ENCODE measurements around the gene LSM14B.
A peak's percentile ranks its signal among the peaks of the same experiment; 100 is the strongest.
"Not testable (repeated sequence)": the region's sequence is repeated elsewhere in the genome, so short reads cannot be mapped to it uniquely, and the experiment has no call there.

LSM14B gene

GRCh38 chr20:62146019-62146755 lies 23.9 kb downstream of the LSM14B start:
- no peak for DNase-seq (ENCODE audit: low read depth in 2 of 2)

- no peak for DNase-seq (ENCODE audit: low read depth in 2 of 2)
These were observed 24.9 kb downstream of the LSM14B start for GRCh38 chr20:62147125-62147524.

- DNase-seq (ENCODE audit: low read depth in 2 of 2) = no peak
These were observed 25.3 kb downstream of the LSM14B start for GRCh38 chr20:62147528-62147927.

- DNase-seq (ENCODE audit: low read depth in 2 of 2) = not testable (repeated sequence)
These were observed 26.1 kb downstream of the LSM14B start for GRCh38 chr20:62148383-62148782.

- DNase-seq (ENCODE audit: low read depth in 2 of 2) = no peak
These were observed 26.6 kb downstream of the LSM14B start for GRCh38 chr20:62148908-62149314.

GRCh38 chr20:62149532-62150309 lies 27.4 kb downstream of the LSM14B start:
- DNase-seq (ENCODE audit: low read depth in 2 of 2) = no peak

GRCh38 chr20:62150310-62150575 lies 28.0 kb downstream of the LSM14B start:
- DNase-seq (ENCODE audit: low read depth in 2 of 2) = no peak

- no peak for DNase-seq (ENCODE audit: low read depth in 2 of 2)
These were observed 28.9 kb downstream of the LSM14B start for GRCh38 chr20:62151225-62151624.

- no peak for DNase-seq (ENCODE audit: low read depth in 2 of 2)
These were observed 29.6 kb downstream of the LSM14B start for GRCh38 chr20:62151835-62152364.

- no peak for DNase-seq (ENCODE audit: low read depth in 2 of 2)
These were observed 33.4 kb downstream of the LSM14B start for GRCh38 chr20:62155428-62156253.

GRCh38 chr20:62156254-62156556 lies 33.9 kb downstream of the LSM14B start:
- no peak for DNase-seq (ENCODE audit: low read depth in 2 of 2)

- peak; percentile 48 to 55 for DNase-seq (ENCODE audit: low read depth in 2 of 2)
These were observed 34.5 kb downstream of the LSM14B start for GRCh38 chr20:62156592-62157386.

- no peak for DNase-seq (ENCODE audit: low read depth in 2 of 2)
These were observed 35.3 kb downstream of the LSM14B start for GRCh38 chr20:62157387-62158087.

- no peak for DNase-seq (ENCODE audit: low read depth in 2 of 2)
These were observed 35.8 kb downstream of the LSM14B start for GRCh38 chr20:62158088-62158400.

- DNase-seq (ENCODE audit: low read depth in 2 of 2) = no peak
These were observed 36.3 kb downstream of the LSM14B start for GRCh38 chr20:62158541-62158940.

- no peak for DNase-seq (ENCODE audit: low read depth in 2 of 2)
These were observed 36.8 kb downstream of the LSM14B start for GRCh38 chr20:62159052-62159451.

GRCh38 chr20:62159839-62160238 lies 37.6 kb downstream of the LSM14B start:
- DNase-seq (ENCODE audit: low read depth in 2 of 2) = peak; percentile 44 to 57

GRCh38 chr20:62160253-62160652 lies 38.0 kb downstream of the LSM14B start:
- no peak for DNase-seq (ENCODE audit: low read depth in 2 of 2)

GRCh38 chr20:62160876-62161275 lies 38.6 kb downstream of the LSM14B start:
- DNase-seq (ENCODE audit: low read depth in 2 of 2) = no peak

GRCh38 chr20:62161347-62161746 lies 39.1 kb downstream of the LSM14B start:
- DNase-seq (ENCODE audit: low read depth in 2 of 2) = no peak
